Immature natural killer cell (primary cell): ENCODE data around the gene SEMA3F. TPM values are rescaled to one million over a fixed set of nuclear protein-coding genes. Genes with fewer than 3 reads are reported as not detected.

Source experiments
- DNase-seq, 3 donors: peaks; one replicate each; pipeline ENCODE4 v3.0.0; 2022; ENCODE audit warnings: mixed read lengths in 1 of 3
- H3K27ac Mint-ChIP-seq, 6 donors: one replicate each; pipeline ENCODE4 v1.8.0; 2020; ENCODE audit warnings: mixed read lengths in 6 of 6, mild to moderate bottlenecking in 5 of 6, inconsistent platforms in 4 of 6, moderate library complexity in 3 of 6
- H3K27me3 Mint-ChIP-seq, 3 donors: one replicate each; pipeline ENCODE4 v1.8.0; 2020 to 2021; ENCODE audit warnings: low read depth in 3 of 3, mild to moderate bottlenecking in 3 of 3, mixed read lengths in 3 of 3, moderate library complexity in 3 of 3, inconsistent platforms in 1 of 3
- H3K36me3 Mint-ChIP-seq, 3 donors: one replicate each; pipeline ENCODE4 v1.8.0; 2020; ENCODE audit warnings: mixed read lengths in 3 of 3, inconsistent platforms in 2 of 3, mild to moderate bottlenecking in 2 of 3
- H3K4me1 Mint-ChIP-seq, 2 donors: one replicate each; pipeline ENCODE4 v1.8.0; 2020; ENCODE audit warnings: inconsistent platforms in 2 of 2, mild to moderate bottlenecking in 2 of 2, mixed read lengths in 2 of 2, moderate library complexity in 1 of 2
- H3K4me3 Mint-ChIP-seq, 5 donors: one replicate each; pipeline ENCODE4 v1.8.0; 2020; ENCODE audit warnings: mild to moderate bottlenecking in 5 of 5, mixed read lengths in 5 of 5, inconsistent platforms in 3 of 5, moderate library complexity in 3 of 5
- H3K9me3 Mint-ChIP-seq, 6 donors: one replicate each; pipeline ENCODE4 v1.8.0; 2020; ENCODE audit warnings: mild to moderate bottlenecking in 6 of 6, mixed read lengths in 6 of 6, inconsistent platforms in 4 of 6, moderate library complexity in 3 of 6
- polyA plus RNA-seq, 3 donors: library from polyadenylated mRNA; unstranded; fragments of 300-500 nt; fragmentation: Illumina TruSeq; gene quantifications; one replicate each; pipeline ENCODE4 v1.2.3, GENCODE V29; 2021

SEMA3F gene
- not detected for polyA plus RNA-seq

GRCh38 chr3:50154840-50155490 is at the start of gene SEMA3F:
SEMA3F (plus strand) TSS chr3:50155324; CDS start chr3:50159623, 4,299 bp downstream.
- no peaks in the 10 kb centered on the region for H3K36me3 Mint-ChIP-seq
- H3K4me1 Mint-ChIP-seq, result peaks cover 6 to 9% of the 10 kb centered on the region in 2 donors
- peaks cover 17 to 24% (median 20%) of the 10 kb centered on the region in 3 donors for H3K27me3 Mint-ChIP-seq
- H3K9me3 Mint-ChIP-seq, result no peaks in the 10 kb centered on the region
- DNase-seq, result peak; percentile 57 to 68 (median 65)
- H3K4me3 Mint-ChIP-seq, result peak within 1 kb of the TSS; percentile 76 to 88 (median 83)
- no peak within 1 kb of the TSS for H3K27ac Mint-ChIP-seq

GRCh38 chr3:50111757-50112156 is 43.4 kb upstream of the SEMA3F start:
- Mint-ChIP-seq H3K27ac (peak overlapping the region; percentile 81 to 94 (median 88)), H3K9me3 (no peaks in the 10 kb centered on the region), H3K36me3 (peaks cover 37 to 73% (median 57%) of the 10 kb centered on the region in 3 donors), H3K27me3 (peaks cover 0 to 18% (median 2%) of the 10 kb centered on the region in 3 donors), H3K4me3 (peak overlapping the region in 4 of 5 donors; percentile 37 to 62 (median 46)), H3K4me1 (peaks cover 20% of the 10 kb centered on the region in 2 donors)
- DNase-seq, result peak; percentile 27 to 51 (median 37)

- Mint-ChIP-seq H3K4me3 (peak overlapping the region in 1 of 5 donors; percentile 23), H3K36me3 (peaks cover 32 to 73% (median 50%) of the 10 kb centered on the region in 3 donors), H3K27me3 (peaks cover 0 to 13% (median 2%) of the 10 kb centered on the region in 3 donors), H3K9me3 (no peaks in the 10 kb centered on the region), H3K4me1 (peaks cover 20% of the 10 kb centered on the region in 2 donors), H3K27ac (peak overlapping the region in 5 of 6 donors; percentile 29 to 79 (median 60))
- no peak for DNase-seq
Measured at GRCh38 chr3:50112462-50112861, 42.7 kb upstream of the SEMA3F start.

- Mint-ChIP-seq H3K4me3 (no peak overlapping the region), H3K27ac (no peak overlapping the region), H3K9me3 (no peaks in the 10 kb centered on the region), H3K4me1 (peaks cover under 1 to 5% of the 10 kb centered on the region in 2 donors), H3K36me3 (peaks cover 24 to 53% (median 43%) of the 10 kb centered on the region in 3 donors), H3K27me3 (peaks cover 0 to 8% (median 4%) of the 10 kb centered on the region in 3 donors)
- DNase-seq, result no peak
Measured at GRCh38 chr3:50117120-50117519, 38.0 kb upstream of the SEMA3F start.

GRCh38 chr3:50118237-50118636 is 36.9 kb upstream of the SEMA3F start:
- peaks cover 0 to 3% of the 10 kb centered on the region in 2 donors for H3K4me1 Mint-ChIP-seq
- peak overlapping the region in 1 of 6 donors; percentile 34 for H3K27ac Mint-ChIP-seq
- H3K9me3 Mint-ChIP-seq, result no peaks in the 10 kb centered on the region
- H3K27me3 Mint-ChIP-seq, result peaks cover 0 to 7% (median 5%) of the 10 kb centered on the region in 3 donors
- no peak overlapping the region for H3K4me3 Mint-ChIP-seq
- peaks cover 22 to 48% (median 41%) of the 10 kb centered on the region in 3 donors for H3K36me3 Mint-ChIP-seq
- DNase-seq, result no peak

- Mint-ChIP-seq H3K4me3 (no peak overlapping the region), H3K36me3 (peaks cover 16 to 34% (median 30%) of the 10 kb centered on the region in 3 donors)
Measured at GRCh38 chr3:50119786-50120185, 35.3 kb upstream of the SEMA3F start.

GRCh38 chr3:50120364-50121071 is 34.6 kb upstream of the SEMA3F start:
- H3K27ac Mint-ChIP-seq, result peak overlapping the region in 3 of 6 donors; percentile 35 to 76 (median 57)
- peaks cover 2 to 7% (median 6%) of the 10 kb centered on the region in 3 donors for H3K27me3 Mint-ChIP-seq
- no peaks in the 10 kb centered on the region for H3K9me3 Mint-ChIP-seq
- DNase-seq, result no peak
- H3K4me3 Mint-ChIP-seq, result no peak overlapping the region
- peaks cover 0 to 3% of the 10 kb centered on the region in 2 donors for H3K4me1 Mint-ChIP-seq
- peaks cover 13 to 30% (median 25%) of the 10 kb centered on the region in 3 donors for H3K36me3 Mint-ChIP-seq

More at GRCh38 chr3:50119786-50120185, 35.3 kb upstream of the SEMA3F start:
- peaks cover 2 to 7% (median 6%) of the 10 kb centered on the region in 3 donors for H3K27me3 Mint-ChIP-seq
- DNase-seq, result no peak
- H3K9me3 Mint-ChIP-seq, result no peaks in the 10 kb centered on the region
- H3K4me1 Mint-ChIP-seq, result peaks cover 0 to 3% of the 10 kb centered on the region in 2 donors
- peak overlapping the region in 1 of 6 donors; percentile 76 for H3K27ac Mint-ChIP-seq

GRCh38 chr3:50121072-50122032 is 33.8 kb upstream of the SEMA3F start:
- H3K4me3 Mint-ChIP-seq, result no peak overlapping the region
- no peaks in the 10 kb centered on the region for H3K9me3 Mint-ChIP-seq
- H3K4me1 Mint-ChIP-seq, result peaks cover 0 to 3% of the 10 kb centered on the region in 2 donors
- H3K27ac Mint-ChIP-seq, result no peak overlapping the region
- peak; percentile 47 to 58 (median 55) for DNase-seq
- peaks cover 6 to 22% (median 18%) of the 10 kb centered on the region in 3 donors for H3K36me3 Mint-ChIP-seq
- H3K27me3 Mint-ChIP-seq, result peaks cover 2 to 5% (median 5%) of the 10 kb centered on the region in 3 donors

- Mint-ChIP-seq H3K4me1 (peaks cover 0 to 3% of the 10 kb centered on the region in 2 donors), H3K27ac (peak overlapping the region in 1 of 6 donors; percentile 55), H3K9me3 (no peaks in the 10 kb centered on the region), H3K4me3 (no peak overlapping the region), H3K27me3 (peaks cover 2 to 5% (median 5%) of the 10 kb centered on the region in 3 donors), H3K36me3 (peaks cover 0 to 18% (median 16%) of the 10 kb centered on the region in 3 donors)
- DNase-seq, result no peak
Measured at GRCh38 chr3:50122071-50122470, 33.1 kb upstream of the SEMA3F start.

- H3K9me3 Mint-ChIP-seq, result no peaks in the 10 kb centered on the region
- no peak for DNase-seq
- peaks cover 2 to 5% (median 5%) of the 10 kb centered on the region in 3 donors for H3K27me3 Mint-ChIP-seq
- H3K4me3 Mint-ChIP-seq, result no peak overlapping the region
- H3K4me1 Mint-ChIP-seq, result peaks cover 0 to 3% of the 10 kb centered on the region in 2 donors
- peaks cover 0 to 17% (median 11%) of the 10 kb centered on the region in 3 donors for H3K36me3 Mint-ChIP-seq
- peak overlapping the region in 1 of 6 donors; percentile 55 for H3K27ac Mint-ChIP-seq
Measured at GRCh38 chr3:50122661-50123391, 32.3 kb upstream of the SEMA3F start.

GRCh38 chr3:50123394-50124051 is 31.6 kb upstream of the SEMA3F start:
- Mint-ChIP-seq H3K4me1 (peaks cover 0 to 3% of the 10 kb centered on the region in 2 donors), H3K4me3 (no peak overlapping the region), H3K36me3 (peaks cover 0 to 10% (median 4%) of the 10 kb centered on the region in 3 donors), H3K9me3 (no peaks in the 10 kb centered on the region), H3K27ac (peak overlapping the region in 1 of 6 donors; percentile 29), H3K27me3 (peaks cover 3 to 5% (median 4%) of the 10 kb centered on the region in 3 donors)
- no peak for DNase-seq
